Karpas-422 (cell line): Measurements from ENCODE around the gene TCFL5. TPM values are rescaled to one million over a fixed set of nuclear protein-coding genes. Genes with fewer than 3 reads are reported as not detected.

ENCODE experiments used
- DNase-seq: peaks from one replicate; pipeline ENCODE4 v3.0.0-alpha.2; 2015
- H2AFZ ChIP-seq: fragments of 200-600 bp; sonication (generic); 2 replicates; pipeline ENCODE4 v1.6.1; 2014; ENCODE audit warnings: antibody characterized with exemption, low read length, mixed read lengths
- H3K27ac ChIP-seq: fragments of 200-600 bp; sonication (generic); 2 replicates; pipeline ENCODE4 v1.5.1; 2014; ENCODE audit warnings: mild to moderate bottlenecking, low read length, moderate library complexity
- H3K27me3 ChIP-seq: fragments of 200-600 bp; sonication (generic); 2 replicates; pipeline ENCODE4 v1.6.1; 2014; ENCODE audit warnings: low read length, mixed read lengths
- H3K36me3 ChIP-seq: fragments of 200-600 bp; sonication (generic); 2 replicates; pipeline ENCODE4 v1.6.1; 2014; ENCODE audit warnings: low read length, mixed read lengths; ENCODE audit not compliant: insufficient read depth
- H3K4me1 ChIP-seq: fragments of 200-600 bp; sonication (generic); 2 replicates; pipeline ENCODE4 v1.6.1; 2014; ENCODE audit warnings: mild to moderate bottlenecking, low read length, mixed read lengths
- H3K4me2 ChIP-seq: fragments of 200-600 bp; sonication (generic); 2 replicates; pipeline ENCODE4 v1.6.1; 2014; ENCODE audit warnings: low read length, low read depth, mild to moderate bottlenecking; ENCODE audit not compliant: poor library complexity, severe bottlenecking
- H3K4me3 ChIP-seq: fragments of 200-600 bp; sonication (generic); 2 replicates; pipeline ENCODE4 v1.5.1; 2014; ENCODE audit warnings: mild to moderate bottlenecking, antibody characterized with exemption, low read length, mixed read lengths
- H3K79me2 ChIP-seq: fragments of 200-600 bp; sonication (generic); 2 replicates; pipeline ENCODE4 v1.6.1; 2014; ENCODE audit warnings: mild to moderate bottlenecking, low read length, mixed read lengths
- H3K9ac ChIP-seq: fragments of 200-600 bp; sonication (generic); 2 replicates; pipeline ENCODE4 v1.6.0; 2014; ENCODE audit warnings: low read length
- H3K9me2 ChIP-seq: fragments of 200-600 bp; sonication (generic), shearing (Covaris generic); replicated peaks from 2 replicates; pipeline ENCODE4 v1.6.0; 2014; ENCODE audit warnings: mild to moderate bottlenecking, low read length, moderate library complexity; ENCODE audit not compliant: insufficient read depth
- H3K9me3 ChIP-seq: fragments of 300-700, 200-600 bp; sonication (generic); 2 replicates; pipeline ENCODE4 v1.6.1; 2014; ENCODE audit warnings: low read length, mixed read lengths
- H4K20me1 ChIP-seq: fragments of 200-600 bp; sonication (generic); 2 replicates; pipeline ENCODE4 v1.6.1; 2014; ENCODE audit warnings: mild to moderate bottlenecking, antibody characterized with exemption, low read length, low read depth; ENCODE audit not compliant: insufficient read depth
- total RNA-seq: library from RNA; depleted of rRNA; stranded (reverse); fragments of >200 nt; shearing (Covaris generic); gene quantifications from 2 replicates; pipeline ENCODE4 v1.2.3, GENCODE V29; 2014; ENCODE audit warnings: low replicate concordance

TCFL5 gene
- total RNA-seq, 1 experiment from 2014 or later: 11.5 TPM

GRCh38 chr20:62824476-62825332 is 36.9 kb downstream of the TCFL5 start:
- Histone ChIP-seq H3K36me3 (no peaks in the 10 kb centered on the region), H3K79me2 (no peaks in the 10 kb centered on the region), H2AFZ (no peak overlapping the region), H3K4me3 (peak overlapping the region; percentile 53; the same call in 1 of the 2 replicates), H3K4me1 (peaks cover 62% of the 10 kb centered on the region), H3K27me3 (no peaks in the 10 kb centered on the region), H3K9me2 (no peaks in the 10 kb centered on the region), H3K9ac (peak overlapping the region; percentile 81), H3K9me3 (no peaks in the 10 kb centered on the region), H4K20me1 (no peaks in the 10 kb centered on the region), H3K27ac (peak overlapping the region; percentile 97), H3K4me2 (peak overlapping the region; percentile 77)
- peak; percentile 87 for DNase-seq

- no peaks in the 10 kb centered on the region for H3K9me2 ChIP-seq
- no peaks in the 10 kb centered on the region for H3K36me3 ChIP-seq
- no peaks in the 10 kb centered on the region for H3K27me3 ChIP-seq
- H3K9ac ChIP-seq: peak overlapping the region; percentile 29; the same call in 1 of the 2 replicates
- H3K79me2 ChIP-seq: no peaks in the 10 kb centered on the region
- no peak overlapping the region for H3K4me3 ChIP-seq
- DNase-seq: no peak
- no peak overlapping the region for H2AFZ ChIP-seq
- peak overlapping the region; percentile 58 for H3K27ac ChIP-seq
- H3K4me2 ChIP-seq: peak overlapping the region; percentile 40
- no peaks in the 10 kb centered on the region for H3K9me3 ChIP-seq
- H3K4me1 ChIP-seq: peaks cover 53% of the 10 kb centered on the region
- 0 out of 2 replicates have a peak, but pooled peaks cover under 1% of the 10 kb centered on the region for H4K20me1 ChIP-seq
Measured at GRCh38 chr20:62823688-62824475, 37.7 kb downstream of the TCFL5 start.

GRCh38 chr20:62822788-62823651 is 38.6 kb downstream of the TCFL5 start:
- peak; percentile 96 for DNase-seq
- 0 out of 2 replicates have a peak, but pooled peaks cover 5% of the 10 kb centered on the region for H4K20me1 ChIP-seq
- no peak overlapping the region for H3K4me3 ChIP-seq
- no peaks in the 10 kb centered on the region for H3K9me2 ChIP-seq
- no peaks in the 10 kb centered on the region for H3K27me3 ChIP-seq
- 0 out of 2 replicates have a peak overlapping the region, but pooled peaks have one; percentile 17 for H3K9ac ChIP-seq
- peak overlapping the region; percentile 56 for H3K27ac ChIP-seq
- no peaks in the 10 kb centered on the region for H3K79me2 ChIP-seq
- peaks cover 53% of the 10 kb centered on the region for H3K4me1 ChIP-seq
- no peak overlapping the region for H2AFZ ChIP-seq
- H3K4me2 ChIP-seq: no peak overlapping the region
- H3K9me3 ChIP-seq: no peaks in the 10 kb centered on the region
- H3K36me3 ChIP-seq: no peaks in the 10 kb centered on the region

- H3K9me3 ChIP-seq: no peaks in the 10 kb centered on the region
- DNase-seq: no peak
- H2AFZ ChIP-seq: no peak overlapping the region
- H4K20me1 ChIP-seq: 0 out of 2 replicates have a peak, but pooled peaks cover 5% of the 10 kb centered on the region
- no peaks in the 10 kb centered on the region for H3K79me2 ChIP-seq
- no peak overlapping the region for H3K9ac ChIP-seq
- H3K9me2 ChIP-seq: no peaks in the 10 kb centered on the region
- H3K27ac ChIP-seq: no peak overlapping the region
- no peak overlapping the region for H3K4me2 ChIP-seq
- no peaks in the 10 kb centered on the region for H3K27me3 ChIP-seq
- H3K4me1 ChIP-seq: peaks cover 46% of the 10 kb centered on the region
- H3K36me3 ChIP-seq: no peaks in the 10 kb centered on the region
- no peak overlapping the region for H3K4me3 ChIP-seq
Measured at GRCh38 chr20:62822239-62822787, 39.3 kb downstream of the TCFL5 start.

GRCh38 chr20:62821726-62822210 is 39.9 kb downstream of the TCFL5 start:
- Histone ChIP-seq H3K27ac (no peak overlapping the region), H3K79me2 (no peaks in the 10 kb centered on the region)

GRCh38 chr20:62820962-62821725 is 40.5 kb downstream of the TCFL5 start:
- Histone ChIP-seq H3K4me2 (no peak overlapping the region), H2AFZ (no peak overlapping the region), H3K27ac (no peak overlapping the region), H3K9ac (no peak overlapping the region), H3K9me3 (no peaks in the 10 kb centered on the region), H3K79me2 (no peaks in the 10 kb centered on the region), H3K4me3 (no peak overlapping the region), H4K20me1 (peaks cover 5% of the 10 kb centered on the region; the same call in 1 of the 2 replicates), H3K9me2 (no peaks in the 10 kb centered on the region), H3K36me3 (no peaks in the 10 kb centered on the region), H3K27me3 (no peaks in the 10 kb centered on the region), H3K4me1 (peaks cover 34% of the 10 kb centered on the region)
- no peak for DNase-seq

More at GRCh38 chr20:62821726-62822210, 39.9 kb downstream of the TCFL5 start:
- Histone ChIP-seq H3K9ac (no peak overlapping the region), H3K4me2 (no peak overlapping the region), H3K4me1 (peaks cover 40% of the 10 kb centered on the region), H4K20me1 (0 out of 2 replicates have a peak, but pooled peaks cover 5% of the 10 kb centered on the region), H3K4me3 (no peak overlapping the region), H2AFZ (no peak overlapping the region), H3K9me3 (no peaks in the 10 kb centered on the region), H3K27me3 (no peaks in the 10 kb centered on the region), H3K36me3 (no peaks in the 10 kb centered on the region), H3K9me2 (no peaks in the 10 kb centered on the region)
- no peak for DNase-seq
